H7 (cell line): ENCODE measurements around the gene MAML2. TPM values are rescaled to one million over a fixed set of nuclear protein-coding genes. Genes with fewer than 3 reads are reported as not detected.
A peak's percentile ranks its signal among the peaks of the same experiment; 100 is the strongest.

ENCODE experiments used
- DNase-seq: peaks from one replicate; pipeline ENCODE4 v3.0.0; 2012
- H3K27me3 ChIP-seq: 2 replicates; pipeline ENCODE4 v1.6.0; 2011; ENCODE audit warnings: mild to moderate bottlenecking, low read length; ENCODE audit not compliant: control insufficient read depth, insufficient read depth
- H3K36me3 ChIP-seq: replicated peaks from 2 replicates; pipeline ENCODE4 v1.5.1; 2011; ENCODE audit warnings: low read length; ENCODE audit not compliant: control insufficient read depth, insufficient read depth
- H3K4me3 ChIP-seq: 2 replicates; pipeline ENCODE4 v1.5.1; 2011; ENCODE audit warnings: low read depth, mild to moderate bottlenecking, control low read depth, low read length, moderate library complexity; ENCODE audit not compliant: insufficient read depth
- total RNA-seq: library from RNA; depleted of rRNA; stranded (reverse); fragments of >200 nt; shearing (Covaris generic); gene quantifications from 2 replicates; pipeline ENCODE4 v1.2.3, GENCODE V29; 2014

Gene MAML2
- total RNA-seq, 1 experiment from 2014 or later = 3.6 TPM

DNA sequence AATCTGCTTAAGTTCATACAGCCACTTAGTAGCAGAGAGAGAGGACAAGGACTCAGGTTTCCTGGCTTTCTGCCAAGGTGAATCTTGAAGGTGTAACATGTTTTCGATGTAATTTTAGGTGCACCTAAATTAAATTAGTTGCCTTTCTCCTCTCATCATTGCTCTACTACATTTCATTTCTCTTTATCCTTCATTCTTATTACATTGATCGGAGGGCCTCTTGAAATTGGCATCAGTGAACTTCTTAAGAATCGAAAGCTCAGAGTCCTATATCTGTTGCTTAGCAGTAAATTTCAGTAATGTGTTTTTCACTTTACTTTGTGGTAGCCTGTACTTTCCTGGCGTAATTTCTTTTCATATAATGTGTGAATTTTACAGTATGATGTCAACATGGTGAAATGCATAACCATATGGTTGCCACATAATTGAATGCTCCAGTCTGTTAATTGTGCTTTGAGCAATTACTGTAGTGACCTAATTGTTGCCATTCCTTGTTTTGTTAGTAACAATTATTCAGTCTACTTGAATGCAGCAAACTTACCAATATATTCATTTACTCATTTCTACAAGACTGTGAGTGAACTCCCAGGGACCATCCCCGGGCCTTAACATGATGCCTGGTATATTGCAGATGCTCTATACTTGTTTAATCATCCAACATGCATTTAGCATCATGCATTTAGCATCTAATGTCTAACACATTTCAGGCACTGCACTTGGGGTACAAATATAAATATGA, 138.1 kb downstream of the MAML2 start:
- no peak overlapping the region for H3K4me3 ChIP-seq
- H3K36me3 ChIP-seq = no peaks in the 10 kb centered on the region
- no peaks in the 10 kb centered on the region for H3K27me3 ChIP-seq
- no peak for DNase-seq

DNA sequence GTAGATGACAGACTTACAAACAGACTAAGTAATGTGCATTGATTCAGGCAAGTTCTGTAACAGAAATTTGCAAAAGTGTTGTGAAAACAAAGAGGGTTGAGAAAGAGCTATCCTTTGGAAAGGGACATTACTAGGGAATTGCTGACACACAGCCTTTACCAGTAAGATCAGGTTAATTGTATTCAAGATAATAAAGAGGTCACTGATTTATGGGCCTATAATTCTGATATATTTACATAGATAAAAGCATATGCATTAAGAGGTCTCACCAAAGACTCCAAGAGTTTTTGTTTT, 138.7 kb downstream of the MAML2 start:
- Histone ChIP-seq H3K27me3 (no peaks in the 10 kb centered on the region), H3K36me3 (no peaks in the 10 kb centered on the region), H3K4me3 (no peak overlapping the region)
- no peak for DNase-seq

DNA sequence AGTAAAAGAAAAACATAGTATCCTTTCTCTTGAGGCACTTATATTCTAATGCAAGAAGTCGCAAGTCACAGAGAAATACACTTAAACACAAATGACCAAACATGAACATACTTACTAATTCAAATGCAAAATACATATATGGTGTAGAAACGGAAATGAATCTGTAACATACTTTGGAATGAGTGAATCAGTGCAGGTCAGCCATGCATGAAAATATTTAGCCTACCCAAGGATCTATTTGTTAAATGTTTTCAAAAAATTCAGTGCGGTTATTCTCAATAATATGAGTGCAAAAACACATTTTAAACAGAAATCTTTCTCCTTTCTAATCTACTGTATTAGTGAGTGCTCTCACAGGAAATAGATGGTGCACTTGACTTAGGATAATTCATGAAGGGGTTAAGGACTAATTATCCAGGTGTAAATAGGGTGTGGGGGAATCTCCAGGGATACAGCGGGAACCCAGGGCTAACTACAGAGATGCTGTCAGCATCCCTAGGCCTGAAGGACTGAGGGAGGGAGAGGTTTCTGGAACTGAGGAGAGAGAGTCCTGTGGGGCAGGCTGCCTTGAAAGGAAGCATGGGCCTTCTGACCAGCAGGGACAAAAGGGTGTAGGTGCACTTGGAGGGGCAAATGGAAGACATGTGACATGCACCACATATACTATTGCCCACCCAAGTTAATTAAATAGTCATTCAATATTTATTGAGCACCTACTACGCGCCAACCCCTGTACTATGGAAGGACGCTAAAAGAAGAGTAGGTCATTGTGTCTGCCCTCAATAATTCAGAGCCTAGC, 139.2 kb downstream of the MAML2 start:
- DNase-seq = no peak

DNA sequence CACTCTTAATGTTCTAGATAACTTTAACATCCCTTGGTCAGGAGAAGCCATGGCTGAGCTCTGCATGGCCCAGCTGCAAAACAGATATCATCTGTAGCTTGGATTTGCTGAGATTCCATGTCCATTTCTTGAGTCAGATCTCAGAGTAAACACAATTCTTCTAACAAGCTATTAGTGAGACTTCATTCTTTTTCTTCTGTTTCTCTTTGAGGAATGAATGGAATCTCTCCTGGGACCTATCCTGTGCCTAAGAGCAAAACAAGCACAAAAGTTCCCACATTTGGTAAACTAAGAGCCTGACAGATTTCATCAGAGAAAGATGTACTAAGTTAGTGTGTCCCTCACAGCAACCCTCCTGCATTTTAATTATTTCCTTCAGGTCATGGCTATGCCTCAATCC, 142.8 kb downstream of the MAML2 start:
- no peaks in the 10 kb centered on the region for H3K36me3 ChIP-seq
- H3K4me3 ChIP-seq = no peak overlapping the region
- DNase-seq = no peak
- H3K27me3 ChIP-seq = no peaks in the 10 kb centered on the region

More for the DNA sequence above, 139.2 kb downstream of the MAML2 start:
- Histone ChIP-seq H3K27me3 (no peaks in the 10 kb centered on the region), H3K36me3 (no peaks in the 10 kb centered on the region), H3K4me3 (no peak overlapping the region)

DNA sequence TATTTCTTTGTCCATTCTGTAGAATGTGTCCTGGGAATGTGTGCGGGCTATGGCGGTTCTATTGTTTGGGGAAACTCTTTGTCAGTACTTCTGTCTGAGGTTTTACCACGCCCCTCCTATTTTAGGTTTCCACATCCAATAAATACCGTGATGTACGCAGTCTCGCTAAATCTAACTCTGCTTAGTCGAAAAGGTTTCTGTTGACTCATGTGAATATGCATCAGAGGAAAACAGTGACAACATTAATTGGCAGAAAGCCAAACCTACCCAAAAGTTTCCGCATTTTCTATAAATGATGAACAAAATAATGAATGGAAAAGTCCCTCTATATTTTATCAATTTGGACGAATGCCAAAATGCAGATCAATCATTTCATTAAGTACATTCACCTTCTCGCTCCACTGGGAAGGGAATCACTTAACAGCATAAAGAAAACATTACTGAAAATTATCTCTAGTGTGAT, 143.4 kb downstream of the MAML2 start:
- H3K4me3 ChIP-seq = no peak overlapping the region
- H3K27me3 ChIP-seq = no peaks in the 10 kb centered on the region
- no peak for DNase-seq
- no peaks in the 10 kb centered on the region for H3K36me3 ChIP-seq

DNA sequence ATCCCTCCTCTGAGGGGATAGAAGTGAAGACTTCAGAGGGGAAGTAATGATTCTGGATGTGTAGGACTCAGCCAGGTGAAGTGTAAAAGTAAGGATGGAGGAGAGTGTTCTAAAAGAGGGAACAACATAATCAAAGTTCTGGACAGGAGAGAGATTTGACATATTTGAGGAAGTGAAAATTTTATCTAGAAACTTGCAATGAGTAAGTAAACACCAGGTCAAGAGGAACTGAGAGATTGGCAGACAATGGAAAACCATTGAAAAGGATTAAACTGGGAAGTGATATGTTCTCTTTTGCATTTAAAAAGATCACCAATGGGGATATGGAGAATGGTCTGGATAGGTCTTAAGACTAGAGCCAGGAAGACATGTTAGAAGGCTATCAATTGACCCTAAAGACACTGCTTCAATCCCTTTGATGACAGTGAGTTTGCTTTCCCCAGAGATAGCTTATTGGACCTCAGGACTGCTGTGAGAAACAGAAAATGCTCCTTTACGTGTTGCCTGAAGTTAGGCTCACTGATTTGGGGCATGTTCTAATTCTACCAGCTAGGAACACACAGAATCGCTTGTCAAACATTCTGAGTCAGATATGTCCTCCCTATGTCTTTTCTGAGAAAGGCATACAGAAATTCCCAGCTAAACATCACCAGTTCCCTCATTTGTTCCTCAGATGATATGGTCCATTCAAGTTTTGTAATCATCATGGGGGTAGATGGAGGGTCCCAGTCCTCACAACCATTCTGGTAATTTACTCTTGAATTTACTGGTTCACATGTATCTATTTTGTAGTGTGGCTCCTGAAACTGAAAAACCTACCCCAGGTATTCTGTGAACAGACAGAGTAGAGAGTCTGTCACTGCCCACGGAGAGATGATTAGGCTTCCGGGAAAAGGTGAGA, 144.9 kb downstream of the MAML2 start:
- DNase-seq = no peak
- H3K27me3 ChIP-seq = no peaks in the 10 kb centered on the region
- H3K4me3 ChIP-seq = no peak overlapping the region
- no peaks in the 10 kb centered on the region for H3K36me3 ChIP-seq

DNA sequence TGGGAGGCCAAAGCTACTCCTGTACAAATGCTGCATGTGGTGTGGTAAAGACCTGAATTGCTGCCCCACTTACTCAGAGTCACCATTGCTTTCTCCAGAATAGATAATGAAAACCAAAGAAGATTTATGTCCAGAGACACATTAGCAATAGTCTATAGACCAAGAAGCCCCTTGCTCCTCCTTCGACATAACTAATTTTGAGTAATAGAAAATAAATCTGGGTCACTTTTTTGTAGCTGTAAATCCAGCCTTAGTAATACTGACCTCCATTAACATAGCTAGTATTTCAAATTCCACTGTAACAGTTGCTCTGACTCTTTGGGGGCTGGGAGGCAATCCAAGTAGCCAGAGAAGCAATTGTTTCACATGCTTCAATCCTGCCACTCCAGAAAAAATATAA, 145.9 kb downstream of the MAML2 start:
- H3K27me3 ChIP-seq = no peaks in the 10 kb centered on the region
- no peaks in the 10 kb centered on the region for H3K36me3 ChIP-seq
- no peak overlapping the region for H3K4me3 ChIP-seq
- no peak for DNase-seq

DNA sequence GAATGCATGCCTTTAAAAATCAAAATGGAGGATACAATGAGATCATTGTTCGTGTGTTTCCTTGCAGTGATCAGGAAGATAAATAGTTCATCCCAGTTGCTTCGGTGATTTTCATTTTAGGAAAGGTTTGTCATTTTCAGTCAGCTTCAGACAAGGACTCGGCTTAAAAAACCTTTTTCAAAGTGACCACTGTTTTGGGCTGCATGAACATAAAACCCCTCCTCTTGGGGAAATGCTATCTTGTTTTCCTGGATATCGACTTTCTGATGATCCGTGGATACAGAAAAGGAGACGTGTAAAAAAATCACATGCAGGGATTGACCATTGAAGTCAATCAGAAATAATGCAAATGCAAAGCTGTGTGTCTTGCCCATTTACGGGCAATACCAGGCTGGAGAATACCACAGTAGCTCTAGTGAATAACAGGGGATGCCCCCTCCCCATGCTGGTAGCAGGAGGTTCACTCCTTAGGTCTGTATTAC, 146.8 kb downstream of the MAML2 start:
- no peak overlapping the region for H3K4me3 ChIP-seq
- DNase-seq = peak; percentile 35

DNA sequence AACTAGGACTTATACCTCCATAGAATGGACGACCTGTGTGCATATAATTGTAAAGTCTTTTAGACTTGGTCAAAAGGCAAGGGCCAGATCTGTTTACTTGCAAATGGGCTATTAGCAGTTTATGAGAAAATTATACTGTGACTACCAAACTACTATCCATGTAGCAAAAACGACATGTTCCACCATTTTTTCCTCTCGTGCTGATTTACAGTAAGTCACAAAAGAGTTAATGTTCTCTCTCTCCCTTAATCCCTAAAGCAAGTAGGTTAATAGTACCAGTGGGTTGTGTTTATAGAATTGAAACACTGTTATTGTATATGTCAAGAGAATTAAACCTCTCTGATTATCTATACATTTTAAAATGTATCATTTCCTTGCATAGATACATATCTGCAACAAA, 147.3 kb downstream of the MAML2 start:
- no peak for DNase-seq
- no peaks in the 10 kb centered on the region for H3K27me3 ChIP-seq
- H3K4me3 ChIP-seq = no peak overlapping the region
- H3K36me3 ChIP-seq = no peaks in the 10 kb centered on the region

More for the DNA sequence above, 146.8 kb downstream of the MAML2 start:
- H3K36me3 ChIP-seq = no peaks in the 10 kb centered on the region
- no peaks in the 10 kb centered on the region for H3K27me3 ChIP-seq

DNA sequence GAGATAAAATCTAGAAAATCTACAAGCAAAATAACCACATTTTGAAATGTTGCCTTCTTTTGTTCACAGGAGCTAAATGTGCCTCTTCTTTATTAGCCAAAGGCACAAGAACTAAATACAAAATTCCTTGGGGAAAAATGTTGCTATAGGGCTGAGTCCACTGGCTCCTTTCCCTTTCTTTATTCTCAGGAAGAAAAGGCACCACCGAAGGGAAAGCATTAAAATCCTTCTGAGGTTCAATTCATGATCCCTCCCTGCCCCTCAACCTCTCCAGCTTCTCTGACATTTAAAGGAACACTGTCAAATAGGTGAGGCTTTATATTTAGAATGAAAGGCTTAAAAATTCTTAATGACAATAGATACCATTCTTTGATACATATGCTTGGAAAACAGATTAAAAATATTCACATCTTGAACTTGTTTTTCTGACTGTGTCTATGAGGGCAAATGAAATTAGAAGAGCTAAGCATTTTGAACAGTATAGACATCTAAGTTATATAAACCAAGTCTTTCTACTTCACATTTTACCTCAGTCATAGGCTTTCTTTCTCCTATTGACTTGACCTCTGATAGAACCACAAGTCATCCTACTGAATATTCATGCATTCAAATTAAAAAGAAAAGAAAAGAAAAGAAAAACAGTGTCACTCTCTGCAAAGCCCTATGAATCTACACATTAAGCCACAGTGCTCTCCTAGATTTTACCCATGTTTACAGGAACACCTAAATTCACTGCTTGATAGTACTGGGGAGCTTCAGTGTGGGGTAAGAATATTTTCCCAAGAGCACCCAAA, 148.2 kb downstream of the MAML2 start:
- DNase-seq = no peak
- no peaks in the 10 kb centered on the region for H3K36me3 ChIP-seq
- no peak overlapping the region for H3K4me3 ChIP-seq
- no peaks in the 10 kb centered on the region for H3K27me3 ChIP-seq

DNA sequence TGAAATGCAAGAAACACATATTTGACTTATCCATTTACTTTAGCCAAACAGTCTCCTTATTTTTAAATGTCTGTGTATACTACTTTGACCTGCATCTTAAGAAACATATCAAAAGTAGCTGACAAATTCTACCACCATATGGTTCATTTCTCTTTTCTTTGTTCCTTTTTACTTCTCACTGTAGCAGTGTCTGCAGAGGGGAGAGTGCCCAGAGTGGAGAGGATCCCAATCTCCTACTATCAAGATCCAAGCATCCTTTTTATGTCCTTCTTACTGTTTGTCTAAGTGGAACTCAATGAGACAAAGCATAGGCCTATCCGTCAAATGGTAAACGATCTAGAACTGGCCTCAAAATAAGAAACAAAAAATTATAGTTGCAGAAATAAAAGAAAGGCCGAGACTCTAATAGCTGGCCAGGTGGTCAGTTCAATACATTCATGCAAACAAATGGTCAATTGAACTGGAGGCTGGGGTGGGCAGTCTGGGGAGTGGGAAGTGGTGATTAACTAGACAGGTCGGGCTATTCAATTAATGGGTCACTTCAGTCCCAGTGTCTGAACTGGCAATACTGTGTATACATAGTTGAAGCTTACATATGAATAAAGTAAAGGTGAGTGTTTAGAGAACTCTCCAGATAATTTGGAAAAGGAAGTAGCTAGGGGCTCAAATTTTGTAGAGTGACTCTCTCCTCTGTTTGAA, 149.1 kb downstream of the MAML2 start:
- H3K27me3 ChIP-seq = no peaks in the 10 kb centered on the region
- DNase-seq = no peak
- no peaks in the 10 kb centered on the region for H3K36me3 ChIP-seq
- no peak overlapping the region for H3K4me3 ChIP-seq

DNA sequence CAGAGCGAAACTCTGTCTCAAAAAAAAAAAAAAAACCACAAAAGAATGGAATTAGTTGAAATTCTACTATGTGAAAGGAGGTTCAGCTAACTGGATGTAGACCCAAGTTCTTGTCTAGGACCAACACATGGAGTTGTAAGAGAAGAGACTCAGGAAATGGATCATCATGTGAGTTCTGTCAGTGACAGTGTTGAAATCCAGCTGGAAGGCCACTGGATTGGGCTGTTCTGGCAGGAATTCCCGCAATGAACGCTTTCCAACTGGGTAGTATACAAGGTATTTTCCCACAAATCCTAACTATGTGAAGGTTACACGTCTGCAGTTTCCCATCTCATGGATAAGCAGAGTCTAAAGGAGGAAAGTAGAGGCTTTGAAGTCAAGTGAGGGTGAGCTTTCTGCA, 151.2 kb downstream of the MAML2 start:
- Histone ChIP-seq H3K4me3 (no peak overlapping the region), H3K36me3 (no peaks in the 10 kb centered on the region), H3K27me3 (no peaks in the 10 kb centered on the region)
- no peak for DNase-seq

DNA sequence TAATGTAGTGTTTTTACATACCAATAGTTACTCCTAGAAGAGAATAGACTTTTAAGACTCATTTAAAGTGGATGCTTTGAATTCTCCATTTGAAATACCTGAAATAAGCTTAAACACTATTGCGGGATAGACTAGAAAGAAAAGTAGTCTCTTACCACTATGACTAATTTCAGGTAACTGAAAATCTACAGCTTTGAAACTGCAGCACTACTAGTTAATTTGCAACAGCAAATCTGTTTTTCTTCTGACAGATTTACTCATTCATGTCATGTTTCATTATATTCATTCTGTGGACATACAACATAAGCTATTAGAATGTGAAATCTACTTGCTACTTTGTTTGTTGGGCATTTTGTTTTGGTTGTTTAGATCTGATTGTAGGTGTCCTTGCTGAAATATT, 153.6 kb downstream of the MAML2 start:
- H3K4me3 ChIP-seq = no peak overlapping the region
- H3K27me3 ChIP-seq = no peaks in the 10 kb centered on the region
- no peaks in the 10 kb centered on the region for H3K36me3 ChIP-seq
- no peak for DNase-seq
